SK-N-SH (cell line): ENCODE data around the gene GRB7. TPM values are rescaled to one million over a fixed set of nuclear protein-coding genes. Genes with fewer than 3 reads are reported as not detected.

Experiments used
- CTCF ChIA-PET: fragments of 300-600, 350-600 bp; formaldehyde crosslinking; extraction: SDS; loops from one replicate; lab custom pipeline; 2021; lab: Yijun Ruan, JAX
- POLR2A ChIA-PET: fragments of 350-600 bp; sonication (Branson Sonifier 250); formaldehyde crosslinking; extraction: SDS; loops from one replicate; lab custom pipeline; 2020; ENCODE audit warnings: antibody characterized with exemption, inconsistent platforms; lab: Yijun Ruan, JAX
- DNase-seq: peaks from one replicate; pipeline ENCODE4 v3.0.0; 2012
- H2AFZ ChIP-seq: fragments of 200-600 bp; sonication (generic); 2 replicates; pipeline ENCODE4 v1.8.1; 2016; ENCODE audit warnings: antibody characterized with exemption, mild to moderate bottlenecking, low read depth
- H3F3A ChIP-seq: fragments of 200-600 bp; sonication (generic); replicated peaks from 2 replicates; pipeline ENCODE3; 2016; ENCODE audit warnings: antibody characterized with exemption, mild to moderate bottlenecking; ENCODE audit not compliant: insufficient read depth
- H3K27ac ChIP-seq, 2 experiments: fragments of 200-500 bp in 1 of 2; fragments of 200-600 bp in 1 of 2; sonication (Bioruptor generic) in 1 of 2; sonication (generic), shearing (Covaris generic) in 1 of 2; 2 replicates each; pipeline versions ENCODE4 v1.5.1 to v1.6.1; 2014 to 2016; ENCODE audit warnings: low read depth in 2 of 2, inconsistent platforms in 1 of 2, low read length in 1 of 2, mild to moderate bottlenecking in 1 of 2, mixed read lengths in 1 of 2
- H3K27me3 ChIP-seq: fragments of 200-600 bp; sonication (generic), shearing (Covaris generic); 2 replicates; pipeline ENCODE4 v1.6.1; 2016; ENCODE audit warnings: mixed run types; ENCODE audit not compliant: insufficient read depth
- H3K36me3 ChIP-seq, 2 experiments: fragments of 200-500 bp in 1 of 2; fragments of 200-600 bp in 1 of 2; sonication (Bioruptor generic) in 1 of 2; sonication (generic) in 1 of 2; replicated peaks in 1 of 2; 2 replicates each; pipeline versions ENCODE3 to v1.5.1; 2014 to 2016; ENCODE audit warnings: low read length in 1 of 2, mild to moderate bottlenecking in 1 of 2; ENCODE audit not compliant: insufficient read depth in 2 of 2, control insufficient read depth in 1 of 2
- H3K4me1 ChIP-seq, 2 experiments: fragments of 200-500 bp in 1 of 2; fragments of 200-600 bp in 1 of 2; sonication (Bioruptor generic) in 1 of 2; sonication (generic), shearing (Covaris generic) in 1 of 2; 2 replicates each; pipeline versions ENCODE4 v1.5.1 to v1.6.1; 2014 to 2016; ENCODE audit warnings: low read depth in 1 of 2, low read length in 1 of 2, mixed run types in 1 of 2; ENCODE audit not compliant: insufficient read depth in 2 of 2, control insufficient read depth in 1 of 2
- H3K4me2 ChIP-seq: fragments of 200-600 bp; sonication (generic), shearing (Covaris generic); 2 replicates; pipeline ENCODE4 v1.6.1; 2017; ENCODE audit warnings: mixed run types
- H3K4me3 ChIP-seq, 2 experiments: fragments of 200-500 bp in 1 of 2; fragments of 200-600 bp in 1 of 2; sonication (Bioruptor generic) in 1 of 2; sonication (generic), shearing (Covaris generic) in 1 of 2; 2 replicates each; pipeline versions ENCODE4 v1.5.1 to v1.8.1; 2014 to 2016; ENCODE audit warnings: low read depth in 2 of 2, inconsistent platforms in 1 of 2, low read length in 1 of 2, mild to moderate bottlenecking in 1 of 2, mixed read lengths in 1 of 2, moderate library complexity in 1 of 2
- H3K79me2 ChIP-seq: fragments of 200-600 bp; sonication (generic); 2 replicates; pipeline ENCODE4 v1.8.1; 2017; ENCODE audit warnings: mild to moderate bottlenecking; ENCODE audit not compliant: insufficient read depth
- H3K9ac ChIP-seq: fragments of 200-600 bp; sonication (generic); 2 replicates; pipeline ENCODE4 v1.6.1; 2017; ENCODE audit warnings: mixed run types
- H3K9me2 ChIP-seq: fragments of 200-600 bp; sonication (generic); 2 replicates; pipeline ENCODE4 v1.6.1; 2017; ENCODE audit warnings: mixed run types
- H3K9me3 ChIP-seq: fragments of 200-600 bp; sonication (generic); 2 replicates; pipeline ENCODE4 v1.6.1; 2017; ENCODE audit warnings: mixed run types, mild to moderate bottlenecking, moderate library complexity
- H4K20me1 ChIP-seq: fragments of 200-600 bp; sonication (generic); 2 replicates; pipeline ENCODE4 v1.6.1; 2017; ENCODE audit warnings: mild to moderate bottlenecking, mixed run types; ENCODE audit not compliant: insufficient read depth
- EP300 ChIP-seq, 2 experiments: IDR thresholded peaks; 2 replicates each; pipeline versions ENCODE4 v1.4.0 to v1.6.1; 2012; ENCODE audit warnings: borderline replicate concordance in 1 of 2, low read depth in 1 of 2, low read length in 1 of 2
- EZH2phosphoT487 ChIP-seq: fragments of 200-600 bp; sonication (generic); IDR thresholded peaks from 2 replicates; pipeline ENCODE4 v1.6.1; 2017; ENCODE audit warnings: low read depth, mixed run types, mild to moderate bottlenecking, antibody characterized with exemption, moderate library complexity, borderline replicate concordance
- FOSL2 ChIP-seq: IDR thresholded peaks from 2 replicates; pipeline ENCODE4 v1.4.0; 2012; ENCODE audit warnings: low read depth, mild to moderate bottlenecking, moderate library complexity, borderline replicate concordance
- FOXM1 ChIP-seq: IDR thresholded peaks from 2 replicates; pipeline ENCODE4 v1.4.0; 2012; ENCODE audit warnings: low read depth, mild to moderate bottlenecking
- GATA2 ChIP-seq: sonication (generic); formaldehyde crosslinking; IDR thresholded peaks from 2 replicates; pipeline ENCODE4 v1.5.0; 2020; ENCODE audit warnings: mild to moderate bottlenecking, missing genetic modification reagents
- MXI1 ChIP-seq: IDR thresholded peaks from 2 replicates; pipeline ENCODE4 v1.6.1; 2012; ENCODE audit warnings: mild to moderate bottlenecking, low read depth, low read length, improper control_type of control experiment
- NFIC ChIP-seq: IDR thresholded peaks from 2 replicates; pipeline ENCODE4 v1.4.0; 2012; ENCODE audit warnings: borderline replicate concordance
- POLR2AphosphoS5 ChIP-seq: IDR thresholded peaks from 2 replicates; pipeline ENCODE4 v1.6.1; 2012; ENCODE audit warnings: low read depth, low read length
- RCOR1 ChIP-seq: fragments of 150-350 bp; IDR thresholded peaks from 2 replicates; pipeline ENCODE4 v1.6.1; 2017; ENCODE audit warnings: antibody characterized with exemption, low read length
- RFX5 ChIP-seq: IDR thresholded peaks from 2 replicates; pipeline ENCODE4 v1.6.1; 2012; ENCODE audit warnings: mild to moderate bottlenecking, improper control_type of control experiment, low read length
- TAF1 ChIP-seq: IDR thresholded peaks from 2 replicates; pipeline ENCODE4 v1.6.1; 2012; ENCODE audit warnings: low read depth, mild to moderate bottlenecking, low read length, moderate library complexity, borderline replicate concordance
- TCF12 ChIP-seq: IDR thresholded peaks from 2 replicates; pipeline ENCODE4 v1.4.0; 2012
- TEAD4 ChIP-seq: IDR thresholded peaks from 2 replicates; pipeline ENCODE4 v1.4.0; 2012; ENCODE audit warnings: mild to moderate bottlenecking, borderline replicate concordance; ENCODE audit not compliant: insufficient read depth
- YY1 ChIP-seq: IDR thresholded peaks from 2 replicates; pipeline ENCODE4 v1.4.0; 2012; ENCODE audit warnings: low read depth, mild to moderate bottlenecking
- WGBS: methylation state at CpG from one replicate; pipeline ENCODE4 v1.1.6; 2017; ENCODE audit warnings: low lambda C conversion rate; 5-methylcytosine and 5-hydroxymethylcytosine counted together
- polyA plus RNA-seq, 3 experiments: library from polyadenylated mRNA; depleted of rRNA; stranded (reverse); fragments of >200 nt; gene quantifications; 2 replicates each; pipeline ENCODE4 v1.2.3, GENCODE V29; 2012
- TF ChIP-seq, protein P1 (sequence below): fragments of 150-350 bp; IDR thresholded peaks from 2 replicates; pipeline ENCODE4 v1.6.1; 2016; ENCODE audit warnings: mild to moderate bottlenecking, low read depth, low read length
- TF ChIP-seq, protein P2 (sequence below): IDR thresholded peaks from 2 replicates; pipeline ENCODE4 v1.4.0; 2012; ENCODE audit warnings: low read depth, borderline replicate concordance
- TF ChIP-seq, protein P3 (sequence below): fragments of 200-600 bp; sonication (generic); IDR thresholded peaks from 2 replicates; pipeline ENCODE4 v1.6.1; 2017; ENCODE audit warnings: antibody characterized with exemption, mild to moderate bottlenecking, moderate library complexity
- TF ChIP-seq, protein P4 (sequence below): IDR thresholded peaks from 2 replicates; pipeline ENCODE4 v1.4.0; 2012; ENCODE audit warnings: low read depth
- TF ChIP-seq, protein P5 (sequence below): IDR thresholded peaks from 2 replicates; pipeline ENCODE4 v1.4.0; 2012; ENCODE audit warnings: low read depth, borderline replicate concordance
- TF ChIP-seq, protein P6 (sequence below): IDR thresholded peaks from 2 replicates; pipeline ENCODE4 v1.6.1; 2012; ENCODE audit warnings: mild to moderate bottlenecking, low read depth, low read length, moderate library complexity

The GRB7 gene
- polyA plus RNA-seq, 1 of the 3 experiments (the other 2 are of a cell fraction), result not detected

DNA sequence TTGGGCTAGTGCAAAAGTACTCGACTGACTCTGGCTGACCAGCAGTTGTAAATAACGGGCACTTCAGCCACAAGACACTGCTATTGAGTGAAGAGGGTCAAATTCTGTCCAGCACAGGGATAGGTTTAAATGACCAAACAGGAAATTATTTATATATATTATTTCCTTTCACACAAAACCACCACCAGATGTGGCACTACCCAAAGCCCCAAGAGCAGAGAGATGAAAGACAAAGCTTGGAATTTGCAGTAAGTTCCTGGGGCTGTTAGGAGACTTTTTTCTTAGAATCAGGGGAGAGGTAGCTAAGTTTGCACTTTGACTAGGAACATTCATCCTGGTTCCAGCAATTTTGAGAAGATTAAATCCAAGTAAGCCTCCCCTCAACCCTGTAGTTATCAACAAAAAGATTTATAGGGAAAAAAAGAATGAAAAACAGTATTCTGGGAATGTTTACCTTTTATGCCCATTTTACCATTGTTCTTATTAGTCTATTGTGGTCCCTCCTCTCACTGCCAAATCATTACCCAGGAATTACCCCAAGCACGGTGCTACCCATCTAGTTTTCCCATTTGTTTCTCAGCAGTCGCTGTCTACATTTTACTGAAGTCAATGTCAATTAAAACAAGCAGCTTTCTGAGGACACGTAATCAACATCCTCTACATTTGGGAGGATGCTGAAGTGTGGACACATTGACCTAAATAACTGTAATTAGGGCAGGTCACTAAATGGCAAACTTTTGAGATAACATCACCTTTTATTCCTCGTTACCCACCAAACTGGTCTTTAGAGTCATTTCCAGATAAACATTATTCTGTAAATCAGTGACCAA lies 43.5 kb downstream of the GRB7 start (continued):
- TF ChIP-seq NFIC, result no peak
- TF ChIP-seq, all 33 proteins: peak for 0

DNA sequence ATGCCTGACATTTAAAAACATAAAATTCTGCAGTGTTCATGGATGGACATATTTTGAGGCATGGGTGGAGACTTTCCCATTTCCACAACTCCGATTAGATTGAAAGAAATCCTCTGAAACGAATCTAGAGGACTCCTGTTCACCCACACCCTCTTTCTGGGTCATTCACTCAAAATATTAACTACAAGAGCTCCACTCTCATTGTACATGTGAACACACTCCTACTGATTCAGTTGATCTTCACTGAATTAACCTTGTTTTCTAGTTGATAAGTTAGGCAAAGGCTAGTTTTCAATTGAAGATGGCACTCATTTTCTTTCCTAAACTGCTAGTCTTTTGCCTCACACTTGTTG lies 44.1 kb downstream of the GRB7 start:
- Histone ChIP-seq H3K27ac (no peak overlapping the region), H4K20me1 (no peaks in the 10 kb centered on the region), H3K9ac (no peak overlapping the region), H3K79me2 (no peaks in the 10 kb centered on the region), H3K4me3 (no peak overlapping the region), H3F3A (no peaks in the 10 kb centered on the region), H3K4me2 (no peak overlapping the region), H2AFZ (no peak overlapping the region), H3K4me1 (no peaks in the 10 kb centered on the region), H3K36me3 (no peaks in the 10 kb centered on the region), H3K9me2 (no peaks in the 10 kb centered on the region), H3K9me3 (no peaks in the 10 kb centered on the region), H3K27me3 (peaks cover 61% of the 10 kb centered on the region)
- no peak for DNase-seq
- no peak for TF ChIP-seq TAF1
- TF ChIP-seq, protein P1, sequence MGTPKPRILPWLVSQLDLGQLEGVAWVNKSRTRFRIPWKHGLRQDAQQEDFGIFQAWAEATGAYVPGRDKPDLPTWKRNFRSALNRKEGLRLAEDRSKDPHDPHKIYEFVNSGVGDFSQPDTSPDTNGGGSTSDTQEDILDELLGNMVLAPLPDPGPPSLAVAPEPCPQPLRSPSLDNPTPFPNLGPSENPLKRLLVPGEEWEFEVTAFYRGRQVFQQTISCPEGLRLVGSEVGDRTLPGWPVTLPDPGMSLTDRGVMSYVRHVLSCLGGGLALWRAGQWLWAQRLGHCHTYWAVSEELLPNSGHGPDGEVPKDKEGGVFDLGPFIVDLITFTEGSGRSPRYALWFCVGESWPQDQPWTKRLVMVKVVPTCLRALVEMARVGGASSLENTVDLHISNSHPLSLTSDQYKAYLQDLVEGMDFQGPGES, result no peak
- TF ChIP-seq EZH2phosphoT487, result no peak
- no peak for TF ChIP-seq TCF12
- TF ChIP-seq, protein P2, sequence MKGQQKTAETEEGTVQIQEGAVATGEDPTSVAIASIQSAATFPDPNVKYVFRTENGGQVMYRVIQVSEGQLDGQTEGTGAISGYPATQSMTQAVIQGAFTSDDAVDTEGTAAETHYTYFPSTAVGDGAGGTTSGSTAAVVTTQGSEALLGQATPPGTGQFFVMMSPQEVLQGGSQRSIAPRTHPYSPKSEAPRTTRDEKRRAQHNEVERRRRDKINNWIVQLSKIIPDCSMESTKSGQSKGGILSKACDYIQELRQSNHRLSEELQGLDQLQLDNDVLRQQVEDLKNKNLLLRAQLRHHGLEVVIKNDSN, result no peak
- TF ChIP-seq, protein P3, sequence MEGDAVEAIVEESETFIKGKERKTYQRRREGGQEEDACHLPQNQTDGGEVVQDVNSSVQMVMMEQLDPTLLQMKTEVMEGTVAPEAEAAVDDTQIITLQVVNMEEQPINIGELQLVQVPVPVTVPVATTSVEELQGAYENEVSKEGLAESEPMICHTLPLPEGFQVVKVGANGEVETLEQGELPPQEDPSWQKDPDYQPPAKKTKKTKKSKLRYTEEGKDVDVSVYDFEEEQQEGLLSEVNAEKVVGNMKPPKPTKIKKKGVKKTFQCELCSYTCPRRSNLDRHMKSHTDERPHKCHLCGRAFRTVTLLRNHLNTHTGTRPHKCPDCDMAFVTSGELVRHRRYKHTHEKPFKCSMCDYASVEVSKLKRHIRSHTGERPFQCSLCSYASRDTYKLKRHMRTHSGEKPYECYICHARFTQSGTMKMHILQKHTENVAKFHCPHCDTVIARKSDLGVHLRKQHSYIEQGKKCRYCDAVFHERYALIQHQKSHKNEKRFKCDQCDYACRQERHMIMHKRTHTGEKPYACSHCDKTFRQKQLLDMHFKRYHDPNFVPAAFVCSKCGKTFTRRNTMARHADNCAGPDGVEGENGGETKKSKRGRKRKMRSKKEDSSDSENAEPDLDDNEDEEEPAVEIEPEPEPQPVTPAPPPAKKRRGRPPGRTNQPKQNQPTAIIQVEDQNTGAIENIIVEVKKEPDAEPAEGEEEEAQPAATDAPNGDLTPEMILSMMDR, result no peak
- TF ChIP-seq, protein P4, sequence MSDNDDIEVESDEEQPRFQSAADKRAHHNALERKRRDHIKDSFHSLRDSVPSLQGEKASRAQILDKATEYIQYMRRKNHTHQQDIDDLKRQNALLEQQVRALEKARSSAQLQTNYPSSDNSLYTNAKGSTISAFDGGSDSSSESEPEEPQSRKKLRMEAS, result no peak
- TF ChIP-seq, protein P5, sequence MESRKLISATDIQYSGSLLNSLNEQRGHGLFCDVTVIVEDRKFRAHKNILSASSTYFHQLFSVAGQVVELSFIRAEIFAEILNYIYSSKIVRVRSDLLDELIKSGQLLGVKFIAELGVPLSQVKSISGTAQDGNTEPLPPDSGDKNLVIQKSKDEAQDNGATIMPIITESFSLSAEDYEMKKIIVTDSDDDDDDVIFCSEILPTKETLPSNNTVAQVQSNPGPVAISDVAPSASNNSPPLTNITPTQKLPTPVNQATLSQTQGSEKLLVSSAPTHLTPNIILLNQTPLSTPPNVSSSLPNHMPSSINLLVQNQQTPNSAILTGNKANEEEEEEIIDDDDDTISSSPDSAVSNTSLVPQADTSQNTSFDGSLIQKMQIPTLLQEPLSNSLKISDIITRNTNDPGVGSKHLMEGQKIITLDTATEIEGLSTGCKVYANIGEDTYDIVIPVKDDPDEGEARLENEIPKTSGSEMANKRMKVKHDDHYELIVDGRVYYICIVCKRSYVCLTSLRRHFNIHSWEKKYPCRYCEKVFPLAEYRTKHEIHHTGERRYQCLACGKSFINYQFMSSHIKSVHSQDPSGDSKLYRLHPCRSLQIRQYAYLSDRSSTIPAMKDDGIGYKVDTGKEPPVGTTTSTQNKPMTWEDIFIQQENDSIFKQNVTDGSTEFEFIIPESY, result no peak
- no peak for TF ChIP-seq FOXM1
- no peak for TF ChIP-seq EP300 (IDR thresholded peaks at IDR 0.05; ENCODE audit: borderline replicate concordance in 1 of 2, low read depth in 1 of 2, low read length in 1 of 2)
- no peak for TF ChIP-seq MXI1
- TF ChIP-seq GATA2 (CRISPR knock-in tag), result no peak
- TF ChIP-seq RCOR1, result no peak
- TF ChIP-seq, protein P6, sequence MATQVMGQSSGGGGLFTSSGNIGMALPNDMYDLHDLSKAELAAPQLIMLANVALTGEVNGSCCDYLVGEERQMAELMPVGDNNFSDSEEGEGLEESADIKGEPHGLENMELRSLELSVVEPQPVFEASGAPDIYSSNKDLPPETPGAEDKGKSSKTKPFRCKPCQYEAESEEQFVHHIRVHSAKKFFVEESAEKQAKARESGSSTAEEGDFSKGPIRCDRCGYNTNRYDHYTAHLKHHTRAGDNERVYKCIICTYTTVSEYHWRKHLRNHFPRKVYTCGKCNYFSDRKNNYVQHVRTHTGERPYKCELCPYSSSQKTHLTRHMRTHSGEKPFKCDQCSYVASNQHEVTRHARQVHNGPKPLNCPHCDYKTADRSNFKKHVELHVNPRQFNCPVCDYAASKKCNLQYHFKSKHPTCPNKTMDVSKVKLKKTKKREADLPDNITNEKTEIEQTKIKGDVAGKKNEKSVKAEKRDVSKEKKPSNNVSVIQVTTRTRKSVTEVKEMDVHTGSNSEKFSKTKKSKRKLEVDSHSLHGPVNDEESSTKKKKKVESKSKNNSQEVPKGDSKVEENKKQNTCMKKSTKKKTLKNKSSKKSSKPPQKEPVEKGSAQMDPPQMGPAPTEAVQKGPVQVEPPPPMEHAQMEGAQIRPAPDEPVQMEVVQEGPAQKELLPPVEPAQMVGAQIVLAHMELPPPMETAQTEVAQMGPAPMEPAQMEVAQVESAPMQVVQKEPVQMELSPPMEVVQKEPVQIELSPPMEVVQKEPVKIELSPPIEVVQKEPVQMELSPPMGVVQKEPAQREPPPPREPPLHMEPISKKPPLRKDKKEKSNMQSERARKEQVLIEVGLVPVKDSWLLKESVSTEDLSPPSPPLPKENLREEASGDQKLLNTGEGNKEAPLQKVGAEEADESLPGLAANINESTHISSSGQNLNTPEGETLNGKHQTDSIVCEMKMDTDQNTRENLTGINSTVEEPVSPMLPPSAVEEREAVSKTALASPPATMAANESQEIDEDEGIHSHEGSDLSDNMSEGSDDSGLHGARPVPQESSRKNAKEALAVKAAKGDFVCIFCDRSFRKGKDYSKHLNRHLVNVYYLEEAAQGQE, result no peak
- no peak for TF ChIP-seq FOSL2
- TF ChIP-seq POLR2AphosphoS5, result no peak
- TF ChIP-seq RFX5, result no peak
- no peak for TF ChIP-seq TEAD4
- TF ChIP-seq YY1, result no peak
- WGBS, result 11% methylated on average over 2 of the region's 2 CpGs
- ChIA-PET POLR2A (no interaction called here), CTCF (no interaction called here)
